Tibial nerve (tissue), 4 donors: Measurements from ENCODE around the gene SCARF1. TPM values are rescaled to one million over a fixed set of nuclear protein-coding genes. Genes with fewer than 3 reads are reported as not detected.

Experiments
- DNase-seq, 2 donors: peaks; one replicate each; pipeline ENCODE4 v3.0.0-alpha.2; 2019; ENCODE audit warnings: low spot score in 2 of 2
- H3K27ac ChIP-seq, 4 donors: fragments of 200-600 bp; sonication (generic) in 3 of 4; one replicate each; pipeline ENCODE4 v1.5.1; 2017 to 2019; ENCODE audit warnings: mild to moderate bottlenecking in 1 of 4
- H3K27me3 ChIP-seq, 2 donors: fragments of 200-600 bp; sonication (generic) in 1 of 2; one replicate each; pipeline versions ENCODE4 v1.5.1 to v1.6.0; 2017 to 2019
- H3K36me3 ChIP-seq, 3 donors: fragments of 200-600 bp; sonication (generic); one replicate each; pipeline ENCODE4 v1.5.1; 2018 to 2019
- H3K4me1 ChIP-seq, 4 donors: fragments of 200-600 bp; sonication (generic) in 3 of 4; one replicate each; pipeline ENCODE4 v1.5.1; 2017 to 2019
- H3K4me3 ChIP-seq, 4 donors: fragments of 200-600 bp; sonication (generic) in 3 of 4; one replicate each; pipeline ENCODE4 v1.5.1; 2017 to 2019; ENCODE audit warnings: mild to moderate bottlenecking in 1 of 4, moderate library complexity in 1 of 4
- H3K9me3 ChIP-seq, 4 donors: fragments of 200-600 bp; sonication (generic) in 3 of 4; one replicate each; pipeline ENCODE4 v1.5.1; 2017 to 2019
- EP300 ChIP-seq, 2 donors: sonication (generic); formaldehyde crosslinking; IDR thresholded peaks; one replicate each; pipeline ENCODE4 v1.6.1; 2017; ENCODE audit warnings: antibody characterized with exemption in 2 of 2, mild to moderate bottlenecking in 1 of 2
- POLR2A ChIP-seq, 2 donors: fragments of 450-650 bp; IDR thresholded peaks; one replicate each; pipeline ENCODE4 v1.6.1; 2017; ENCODE audit warnings: antibody characterized with exemption in 2 of 2, mild to moderate bottlenecking in 2 of 2, moderate library complexity in 2 of 2
- WGBS, 2 donors: methylation state at CpG; one replicate each; pipeline ENCODE4 v1.1.5; 2018; 5-methylcytosine and 5-hydroxymethylcytosine counted together
- total RNA-seq, 4 donors: library from RNA; depleted of rRNA; stranded (reverse); fragments of >200 nt; gene quantifications; one replicate each; pipeline ENCODE4 v1.1.0, GENCODE V29; 2016
- TF ChIP-seq, protein P1 (sequence below), 5 experiments: fragments of 200-600 bp in 3 of 5; fragments of 450-650 bp in 2 of 5; sonication (generic) in 3 of 5; IDR thresholded peaks; one replicate each; pipeline ENCODE4 v1.5.1; 2016 to 2019; ENCODE audit warnings: antibody characterized with exemption in 5 of 5, mild to moderate bottlenecking in 3 of 5, moderate library complexity in 2 of 5

Gene SCARF1
- total RNA-seq, 4 donors from 2014 or later, result 7.1 to 30.6 (median 21.7) TPM

DNA sequence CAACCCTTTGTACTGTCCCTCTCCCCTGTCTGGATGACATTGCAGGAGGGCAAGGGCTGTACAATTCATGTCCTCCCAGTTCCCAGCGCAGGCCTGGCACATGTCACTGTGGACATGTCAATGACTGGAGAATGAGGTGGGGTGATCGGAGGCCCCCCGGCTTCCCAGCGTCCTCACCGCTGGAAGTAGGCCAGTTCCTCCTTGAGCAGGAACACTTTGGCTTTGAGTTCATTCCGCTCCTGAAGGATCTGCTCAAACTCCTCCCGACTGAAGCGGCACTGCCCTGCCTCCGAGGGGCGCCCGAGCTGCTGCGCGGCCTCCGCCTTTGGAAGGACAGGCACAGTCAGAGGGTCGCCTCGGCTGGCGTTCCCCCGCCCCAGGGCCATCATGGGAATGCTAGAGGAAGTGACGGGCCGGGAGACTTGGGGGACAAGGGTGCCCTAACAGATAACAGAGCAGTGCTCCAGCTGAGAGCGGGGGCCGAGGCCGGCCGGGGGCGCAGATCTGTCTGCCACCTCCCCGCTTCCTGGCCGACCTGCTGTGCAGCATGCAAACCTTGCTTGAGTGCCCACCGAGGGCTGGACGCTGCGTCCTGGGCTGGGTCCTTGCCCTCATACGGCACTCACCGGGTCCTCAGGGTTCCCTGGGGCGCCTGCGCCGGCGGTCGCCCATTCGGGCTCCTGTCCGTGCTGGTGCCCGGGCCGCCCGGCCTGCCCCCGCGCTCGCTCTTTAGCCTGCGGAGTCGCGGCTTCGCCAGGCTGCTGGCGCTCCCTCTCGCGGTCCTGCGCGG lies 2.8 kb upstream of the SCARF1 start:
- H3K4me1 ChIP-seq, result peaks cover 0 to 68% (median 32%) of the 10 kb centered on the region in 4 donors

DNA sequence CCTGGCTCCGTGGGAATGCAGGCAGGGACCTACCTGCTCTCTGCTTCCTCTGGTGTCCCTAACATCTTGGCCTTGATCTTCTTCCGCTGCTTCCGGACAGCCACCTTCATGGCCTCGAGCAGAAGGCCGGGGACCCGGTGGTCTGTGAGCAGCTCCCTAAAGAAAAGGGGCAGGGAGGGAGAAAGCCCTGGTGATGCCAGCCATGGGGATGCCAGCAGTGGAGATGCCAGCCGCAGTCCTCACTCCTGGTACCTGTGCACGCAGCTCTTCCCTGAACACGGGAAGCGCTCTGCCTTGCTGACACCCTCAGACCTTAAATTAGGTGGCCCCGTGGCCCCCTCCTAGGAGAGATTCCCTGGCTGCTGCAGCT lies 2.3 kb upstream of the SCARF1 start:
- Histone ChIP-seq H3K27ac (peak overlapping the region in 2 of 4 donors; percentile 92 to 98), H3K36me3 (peaks cover 3 to 24% (median 20%) of the 10 kb centered on the region in 3 donors), H3K4me3 (peak overlapping the region in 1 of 4 donors; percentile 92), H3K9me3 (no peaks in the 10 kb centered on the region), H3K27me3 (no peaks in the 10 kb centered on the region), H3K4me1 (peaks cover 0 to 70% (median 32%) of the 10 kb centered on the region in 4 donors)
- 81 to 88% methylated on average over 10 of the region's 11 CpGs for WGBS, 2 donors
- TF ChIP-seq POLR2A (IDR thresholded peaks at IDR 0.05), result no peak
- TF ChIP-seq, protein P1, sequence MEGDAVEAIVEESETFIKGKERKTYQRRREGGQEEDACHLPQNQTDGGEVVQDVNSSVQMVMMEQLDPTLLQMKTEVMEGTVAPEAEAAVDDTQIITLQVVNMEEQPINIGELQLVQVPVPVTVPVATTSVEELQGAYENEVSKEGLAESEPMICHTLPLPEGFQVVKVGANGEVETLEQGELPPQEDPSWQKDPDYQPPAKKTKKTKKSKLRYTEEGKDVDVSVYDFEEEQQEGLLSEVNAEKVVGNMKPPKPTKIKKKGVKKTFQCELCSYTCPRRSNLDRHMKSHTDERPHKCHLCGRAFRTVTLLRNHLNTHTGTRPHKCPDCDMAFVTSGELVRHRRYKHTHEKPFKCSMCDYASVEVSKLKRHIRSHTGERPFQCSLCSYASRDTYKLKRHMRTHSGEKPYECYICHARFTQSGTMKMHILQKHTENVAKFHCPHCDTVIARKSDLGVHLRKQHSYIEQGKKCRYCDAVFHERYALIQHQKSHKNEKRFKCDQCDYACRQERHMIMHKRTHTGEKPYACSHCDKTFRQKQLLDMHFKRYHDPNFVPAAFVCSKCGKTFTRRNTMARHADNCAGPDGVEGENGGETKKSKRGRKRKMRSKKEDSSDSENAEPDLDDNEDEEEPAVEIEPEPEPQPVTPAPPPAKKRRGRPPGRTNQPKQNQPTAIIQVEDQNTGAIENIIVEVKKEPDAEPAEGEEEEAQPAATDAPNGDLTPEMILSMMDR (IDR thresholded peaks at IDR 0.05), result no peak
- TF ChIP-seq EP300 (IDR thresholded peaks at IDR 0.05), result no peak
- no peak for DNase-seq

More for the DNA sequence above, 2.8 kb upstream of the SCARF1 start:
- Histone ChIP-seq H3K27ac (peak overlapping the region; percentile 73 to 98 (median 88)), H3K4me3 (peak overlapping the region; percentile 47 to 92 (median 62)), H3K36me3 (peaks cover 3 to 30% (median 25%) of the 10 kb centered on the region in 3 donors), H3K27me3 (no peaks in the 10 kb centered on the region), H3K9me3 (no peaks in the 10 kb centered on the region)
- no peak for TF ChIP-seq POLR2A (IDR thresholded peaks at IDR 0.05)
- TF ChIP-seq, protein P1 (IDR thresholded peaks at IDR 0.05), result peak in 2 of 5 experiments; percentile 95 to 97
- TF ChIP-seq EP300 (IDR thresholded peaks at IDR 0.05), result no peak
- WGBS, 2 donors, result 3 to 4% methylated on average over 25 to 32 of the region's 54 CpGs
- DNase-seq, result peak in 1 of 2 donors; percentile 36

DNA sequence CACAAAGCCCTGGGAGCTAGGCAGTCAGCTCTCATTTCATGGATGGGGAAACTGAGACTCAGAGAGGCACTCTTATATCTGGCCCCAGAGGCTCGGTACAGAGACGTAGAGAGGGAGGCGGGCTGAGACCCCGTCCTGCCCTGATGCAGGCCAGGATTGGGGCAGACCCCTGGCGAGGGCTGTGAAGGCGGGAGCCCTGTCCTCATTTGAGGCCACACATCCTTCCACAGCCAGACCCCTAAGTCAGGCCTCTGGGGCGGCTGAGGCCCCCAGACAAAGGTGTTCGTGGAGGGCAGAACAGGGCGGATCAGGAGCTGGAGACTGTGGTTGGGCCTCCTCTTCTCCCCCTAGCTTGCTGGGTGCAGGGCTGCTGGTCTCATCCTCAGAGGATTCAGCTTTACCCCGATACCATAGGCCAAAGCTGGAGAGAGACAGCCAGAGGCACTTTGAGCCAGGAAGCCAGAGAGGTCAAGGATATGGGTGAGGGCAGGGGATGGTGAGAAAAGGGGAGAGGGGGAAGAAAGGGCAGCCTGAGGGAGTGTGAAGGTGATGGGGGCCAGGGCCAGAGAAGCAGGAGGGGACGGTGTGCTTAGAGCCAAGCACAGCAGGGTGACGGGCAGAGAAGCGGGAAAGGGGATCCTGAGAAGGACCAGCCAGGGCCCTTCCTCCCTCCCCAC lies 805 bp upstream of the SCARF1 start:
- no peak for TF ChIP-seq POLR2A (IDR thresholded peaks at IDR 0.05)
- TF ChIP-seq, protein P1 (IDR thresholded peaks at IDR 0.05), result no peak
- no peak for TF ChIP-seq EP300 (IDR thresholded peaks at IDR 0.05)
- Histone ChIP-seq H3K4me1 (peaks cover 0 to 68% (median 32%) of the 10 kb centered on the region in 4 donors), H3K36me3 (peaks cover 3 to 10% (median 7%) of the 10 kb centered on the region in 3 donors), H3K27me3 (no peaks in the 10 kb centered on the region), H3K9me3 (no peaks in the 10 kb centered on the region), H3K4me3 (peak overlapping the region in 1 of 4 donors; percentile 63), H3K27ac (peak overlapping the region in 2 of 4 donors; percentile 9 to 85)
- DNase-seq, result no peak
- 84 to 86% methylated on average over 12 to 13 of the region's 13 CpGs for WGBS, 2 donors

DNA sequence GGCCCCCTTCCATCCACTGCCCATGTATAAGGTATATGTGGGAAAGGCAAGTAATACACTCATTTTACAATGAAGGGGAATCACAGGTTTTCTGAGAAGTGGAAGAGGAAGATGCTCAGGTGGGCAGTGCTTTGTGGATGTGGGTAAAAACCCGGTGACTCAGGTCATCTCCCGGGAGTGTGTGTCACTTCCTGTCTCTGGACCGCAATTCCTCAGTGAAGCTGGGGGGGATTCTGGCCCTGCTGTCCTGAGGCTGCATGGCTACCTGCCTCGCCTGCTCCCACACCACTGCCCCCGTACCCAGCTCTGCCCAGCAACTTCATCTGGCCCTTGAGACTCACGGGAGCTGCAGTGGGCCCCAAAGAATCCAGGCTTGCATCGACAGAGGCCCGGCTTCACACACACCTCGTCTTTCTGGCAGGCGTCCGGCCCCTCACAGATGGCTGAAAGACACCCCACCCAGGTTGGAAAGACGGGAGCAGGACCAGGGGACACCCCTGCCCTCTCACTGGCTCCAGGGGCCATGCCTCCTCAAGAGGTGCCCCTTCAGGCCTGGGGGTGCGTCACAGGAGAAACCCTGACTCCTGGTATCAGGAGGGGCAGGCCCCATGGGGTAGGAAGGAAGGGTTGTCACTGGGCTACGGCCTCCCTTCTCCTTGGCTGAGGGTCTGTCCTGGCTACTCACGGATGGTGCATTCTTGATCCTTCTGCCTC lies 882 bp downstream of the SCARF1 start:
- no peaks in the 10 kb centered on the region for H3K36me3 ChIP-seq
- DNase-seq, result no peak
- H3K27me3 ChIP-seq, result no peaks in the 10 kb centered on the region
- 64 to 75% methylated on average over 11 to 15 of the region's 15 CpGs for WGBS, 2 donors
- H3K4me3 ChIP-seq, result peak overlapping the region; percentile 10 to 63 (median 34)
- H3K9me3 ChIP-seq, result no peaks in the 10 kb centered on the region
- no peak for TF ChIP-seq EP300 (IDR thresholded peaks at IDR 0.05)
- no peak for TF ChIP-seq POLR2A (IDR thresholded peaks at IDR 0.05)
- TF ChIP-seq, protein P1 (IDR thresholded peaks at IDR 0.05), result no peak
- peaks cover 0 to 52% (median 20%) of the 10 kb centered on the region in 4 donors for H3K4me1 ChIP-seq
- peak overlapping the region in 2 of 4 donors; percentile 77 to 85 for H3K27ac ChIP-seq
